Measurements from ENCODE around the gene SIRT2. TPM values are rescaled to one million over a fixed set of nuclear protein-coding genes. Genes with fewer than 3 reads are reported as not detected.

Gene SIRT2
- polyA plus RNA-seq, 3 donors: 57.5 to 65.9 (median 64.3) TPM

GRCh38 chr19:38833092-38833425, 66.4 kb downstream of the SIRT2 start:
- no peak overlapping the region for H3K4me2 ChIP-seq (replicated peaks; ENCODE audit: extremely low read depth, low read length, poor library complexity, severe bottlenecking)
- peaks cover 29 to 30% of the 10 kb centered on the region in 2 donors for H3K36me3 ChIP-seq (replicated peaks in 1 of 2; ENCODE audit: control insufficient read depth in 1 of 2, insufficient read depth in 2 of 2, low read length in 2 of 2)
- no peak for TF ChIP-seq CTCF (IDR thresholded peaks at IDR 0.05)
- peaks cover 26% of the 10 kb centered on the region for H3K4me1 Mint-ChIP-seq
- 96% methylated on average over 4 of the region's 7 CpGs for WGBS (ENCODE audit: insufficient coverage)
- H3K9ac ChIP-seq (ENCODE audit: insufficient read depth, low read length, poor library complexity, severe bottlenecking): no peak overlapping the region
- no peaks in the 10 kb centered on the region for H3K27me3 Mint-ChIP-seq (ENCODE audit: low read depth in 3 of 3)
- no peaks in the 10 kb centered on the region for H3K9me3 Mint-ChIP-seq
- intact Hi-C loops (cut with micrococcal nuclease): loop anchor here (2.0 to 5.0 kb wide), 2 partner anchors 16 to 64 kb away; partner anchors contain the start of genes HNRNPL (in 1 of the 2), NFKBIB (in 1 of the 2) and SIRT2 (in 1 of the 2)
- no peak overlapping the region for H3K4me3 Mint-ChIP-seq
- no peak overlapping the region for H3K4me3 ChIP-seq (replicated peaks in 1 of 3; ENCODE audit: low read depth in 2 of 3, low read length in 3 of 3)
- DNase-seq: no peak
- no peak overlapping the region for H2AFZ ChIP-seq (ENCODE audit: insufficient read depth, low read depth, low read length, poor library complexity, severe bottlenecking)
- H3K27ac Mint-ChIP-seq: no peak overlapping the region
- H4K20me1 ChIP-seq (ENCODE audit: insufficient read depth, low read length): peaks cover 17% of the 10 kb centered on the region
- H3K27ac ChIP-seq (ENCODE audit: low read depth in 1 of 2, low read length in 2 of 2): no peak overlapping the region
- H3K79me2 ChIP-seq (ENCODE audit: insufficient read depth, low read length): peaks cover 33% of the 10 kb centered on the region
- peaks cover 31 to 42% of the 10 kb centered on the region in 2 donors for H3K36me3 Mint-ChIP-seq
- H3K27me3 ChIP-seq (ENCODE audit: control insufficient read depth in 2 of 2, insufficient read depth in 2 of 2, low read length in 2 of 2): no peaks in the 10 kb centered on the region
- H3K4me1 ChIP-seq (ENCODE audit: control insufficient read depth in 1 of 2, insufficient read depth in 2 of 2, low read length in 2 of 2): peaks cover 33 to 35% of the 10 kb centered on the region in 2 donors
- no peaks in the 10 kb centered on the region for H3K9me3 ChIP-seq (replicated peaks in 1 of 2; ENCODE audit: control insufficient read depth in 1 of 2, insufficient read depth in 1 of 2, low read length in 2 of 2)

- Histone ChIP-seq H3K9ac (ENCODE audit: insufficient read depth, low read length, poor library complexity, severe bottlenecking) (peak overlapping the region; percentile 81), H3K4me2 (replicated peaks; ENCODE audit: extremely low read depth, low read length, poor library complexity, severe bottlenecking) (peak overlapping the region; percentile 87), H4K20me1 (ENCODE audit: insufficient read depth, low read length) (peaks cover 4% of the 10 kb centered on the region), H3K79me2 (ENCODE audit: insufficient read depth, low read length) (peaks cover 43% of the 10 kb centered on the region), H3K27ac (ENCODE audit: low read depth in 1 of 2, low read length in 2 of 2) (peak overlapping the region; percentile 82 to 96), H3K4me1 (ENCODE audit: control insufficient read depth in 1 of 2, insufficient read depth in 2 of 2, low read length in 2 of 2) (peaks cover 33 to 35% of the 10 kb centered on the region in 2 donors), H3K36me3 (replicated peaks in 1 of 2; ENCODE audit: control insufficient read depth in 1 of 2, insufficient read depth in 2 of 2, low read length in 2 of 2) (peaks cover 21 to 29% of the 10 kb centered on the region in 2 donors), H3K9me3 (replicated peaks in 1 of 2; ENCODE audit: control insufficient read depth in 1 of 2, insufficient read depth in 1 of 2, low read length in 2 of 2) (no peaks in the 10 kb centered on the region), H2AFZ (ENCODE audit: insufficient read depth, low read depth, low read length, poor library complexity, severe bottlenecking) (peak overlapping the region; percentile 93), H3K27me3 (ENCODE audit: control insufficient read depth in 2 of 2, insufficient read depth in 2 of 2, low read length in 2 of 2) (no peaks in the 10 kb centered on the region), H3K4me3 (replicated peaks in 1 of 3; ENCODE audit: low read depth in 2 of 3, low read length in 3 of 3) (peak overlapping the region; percentile 60 to 81 (median 67))
- peak; percentile 55 to 88 (median 69) for DNase-seq
- no peak for TF ChIP-seq CTCF (IDR thresholded peaks at IDR 0.05)
- WGBS (ENCODE audit: insufficient coverage): 0% methylated on average over 16 of the region's 16 CpGs
- Mint-ChIP-seq H3K4me1 (peaks cover 29% of the 10 kb centered on the region), H3K9me3 (no peaks in the 10 kb centered on the region), H3K4me3 (peak overlapping the region; percentile 88 to 97), H3K27ac (peak overlapping the region; percentile 90 to 95 (median 94)), H3K36me3 (peaks cover 26 to 38% of the 10 kb centered on the region in 2 donors), H3K27me3 (ENCODE audit: low read depth in 3 of 3) (no peaks in the 10 kb centered on the region)
- intact Hi-C loops (cut with micrococcal nuclease): loop anchor here in 1 of 2 donors (2.0 to 5.0 kb wide), 2 partner anchors 20 to 66 kb away; partner anchors contain the start of genes NFKBIB and SIRT2
Measured at GRCh38 chr19:38831142-38831605, 68.2 kb downstream of the SIRT2 start.
